HuH-7 (cell line): ENCODE results near the gene AMOTL2.
A peak's percentile ranks its signal among the peaks of the same experiment; 100 is the strongest.

ENCODE experiments used
- DNase-seq: peaks from one replicate; pipeline ENCODE4 v3.0.0; 2011; ENCODE audit warnings: low spot score

The AMOTL2 gene

GRCh38 chr3:134374105-134374790, at the start of gene AMOTL2:
TSS of gene AMOTL2 (minus strand) at chr3:134374447. CDS start at chr3:134371433, 3,014 bp downstream.
- DNase-seq: peak; percentile 97

DNA sequence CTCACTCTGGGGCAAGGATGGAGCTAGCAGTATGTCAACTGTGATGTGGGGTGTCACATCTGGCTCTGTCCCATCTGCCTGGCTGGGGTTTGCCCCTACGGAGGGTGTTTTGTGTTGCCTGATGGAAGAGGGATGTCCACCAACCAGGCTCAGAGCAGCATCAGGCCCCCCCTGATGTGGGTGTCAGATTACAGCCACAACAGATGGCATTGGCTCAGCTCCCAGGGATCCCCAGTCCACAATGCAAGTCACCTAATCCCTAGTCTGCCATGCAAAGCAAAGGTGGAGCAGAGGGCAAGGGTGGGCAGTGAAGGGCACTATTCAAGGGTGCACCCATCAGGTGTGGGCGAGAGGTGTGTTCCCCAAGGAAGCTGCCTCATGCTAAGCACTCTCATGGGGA, 48.9 kb upstream of the AMOTL2 start:
- DNase-seq: no peak

GRCh38 chr3:134419960-134420321, 45.7 kb upstream of the AMOTL2 start:
- DNase-seq: no peak

GRCh38 chr3:134419214-134419959, 45.1 kb upstream of the AMOTL2 start:
- peak; percentile 69 for DNase-seq

GRCh38 chr3:134409041-134409440, 34.8 kb upstream of the AMOTL2 start:
- DNase-seq: no peak

DNA sequence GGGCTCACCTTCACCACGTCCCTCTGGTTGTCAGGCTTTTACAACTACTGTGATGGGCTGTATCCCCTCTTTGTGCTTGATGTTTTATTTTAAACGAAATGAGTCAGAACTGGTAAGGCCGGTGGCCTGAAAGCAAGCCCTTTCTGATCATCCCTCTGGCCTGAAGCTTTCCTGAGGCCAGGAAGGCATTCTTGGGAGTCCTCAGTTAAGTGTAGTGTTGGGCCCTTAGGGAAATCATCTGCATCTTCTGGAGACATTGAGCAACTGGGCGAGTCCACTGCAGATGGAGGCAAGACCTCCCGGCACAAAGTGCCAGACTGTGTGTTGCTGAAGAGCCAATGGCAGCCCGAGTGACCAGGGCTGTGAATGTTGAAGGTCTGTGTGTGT, 33.0 kb upstream of the AMOTL2 start:
- DNase-seq: no peak

DNA sequence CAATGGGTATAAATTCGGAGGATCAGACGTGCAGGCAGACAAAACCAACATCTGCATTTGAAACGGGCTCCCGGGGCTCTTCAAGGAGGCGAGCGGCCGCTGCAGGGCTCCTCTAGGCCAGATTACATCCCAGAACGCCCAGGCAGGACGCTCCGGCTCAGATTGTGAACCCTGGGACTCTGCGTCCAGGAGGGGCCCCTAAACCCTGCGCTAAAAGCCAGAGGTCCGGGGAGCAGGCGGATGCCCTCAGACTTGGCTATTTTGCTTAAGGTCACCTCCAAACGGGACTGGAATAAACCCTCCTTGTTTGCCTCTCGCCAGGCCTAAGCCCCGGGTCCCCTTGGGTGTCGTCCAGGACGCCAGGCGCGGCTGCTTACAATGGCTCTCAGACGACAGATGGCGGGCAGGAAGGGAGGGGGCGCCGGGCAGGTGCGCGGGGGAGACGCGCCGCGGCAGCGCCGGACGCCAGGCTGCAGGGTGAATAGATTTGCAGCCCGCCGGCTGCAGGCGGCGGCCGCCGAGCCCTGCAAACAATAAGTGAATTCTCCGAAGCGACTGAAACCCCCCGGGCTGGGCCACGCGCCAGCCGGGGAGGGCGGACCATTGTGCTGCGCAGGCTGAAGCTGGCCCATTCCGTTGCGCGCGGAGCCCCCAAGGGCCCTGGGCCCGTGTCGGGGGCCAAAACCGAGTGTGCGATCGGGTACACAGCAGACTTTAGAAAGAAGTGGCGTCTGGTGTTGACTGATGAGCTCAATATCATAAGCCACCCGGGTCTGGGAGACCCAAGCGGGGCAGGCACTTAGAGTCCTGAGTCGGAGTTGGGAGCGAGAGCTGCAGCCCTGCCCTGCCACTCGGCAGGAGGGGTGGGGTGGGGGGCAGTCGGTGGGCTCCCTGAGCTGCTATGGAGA, 32.3 kb upstream of the AMOTL2 start:
- DNase-seq: peak; percentile 36

DNA sequence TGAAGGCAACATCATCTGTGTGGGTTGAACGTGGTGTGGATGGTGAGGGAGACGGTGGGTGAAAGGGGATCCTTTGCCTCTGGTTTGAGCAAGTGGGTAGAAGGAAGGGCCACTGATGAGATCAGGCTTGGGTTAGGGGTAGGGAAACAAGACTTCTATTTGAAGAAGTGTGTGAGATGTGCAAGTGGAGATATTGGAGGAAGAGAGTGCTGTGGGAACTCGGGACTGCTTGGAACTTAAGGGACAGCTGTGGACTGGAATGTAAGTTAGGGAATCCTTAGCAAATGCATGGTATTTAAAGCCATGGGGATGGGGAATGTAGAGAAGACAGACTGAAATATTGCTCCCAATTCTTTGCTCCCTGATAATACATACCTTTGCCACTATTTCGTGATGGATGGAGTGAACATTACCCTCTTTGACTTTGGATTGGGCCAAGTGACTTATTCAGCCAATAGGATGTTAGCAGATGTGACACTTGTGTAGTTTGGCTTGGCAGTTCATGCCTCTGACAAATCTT, 30.2 kb upstream of the AMOTL2 start:
- no peak for DNase-seq

DNA sequence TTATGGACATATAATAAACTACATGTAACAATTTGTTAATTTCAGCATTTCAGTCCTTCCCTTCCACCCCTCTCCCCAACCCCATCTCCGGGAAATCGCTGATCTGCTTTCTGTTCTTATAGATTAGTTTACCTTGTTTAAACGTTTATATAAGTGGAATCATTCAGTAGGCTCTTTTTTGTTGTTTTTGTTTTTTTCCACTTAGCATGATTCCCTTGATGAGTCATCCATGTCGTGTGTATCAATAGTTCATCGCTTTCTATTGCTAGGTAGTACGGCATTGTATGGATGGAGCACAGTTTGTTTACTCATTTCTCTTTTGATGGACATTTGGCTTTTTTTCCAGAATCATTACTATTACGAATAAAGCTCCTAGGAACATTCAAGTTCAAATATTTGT, 23.5 kb upstream of the AMOTL2 start:
- no peak for DNase-seq

DNA sequence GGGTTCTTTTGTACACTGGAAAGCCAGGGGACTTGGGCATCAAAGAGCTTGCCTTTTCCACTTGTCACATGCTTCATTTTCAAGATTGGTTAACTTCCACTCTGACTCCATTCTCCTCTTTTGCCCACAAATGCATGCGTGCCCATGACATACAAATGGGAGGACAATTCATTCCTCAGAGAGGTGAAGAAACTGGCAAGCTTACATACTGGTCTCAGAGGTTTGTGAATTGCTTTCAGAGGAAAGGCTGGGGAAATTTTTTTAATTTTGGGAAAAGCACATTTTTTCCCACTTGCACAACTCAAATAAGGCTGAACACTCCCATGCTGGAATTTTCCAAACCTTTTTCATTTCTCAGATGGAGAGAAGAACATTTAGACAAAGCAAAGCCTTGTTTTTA, 20.9 kb upstream of the AMOTL2 start:
- no peak for DNase-seq

- DNase-seq: no peak
These were observed 20.1 kb upstream of the AMOTL2 start for GRCh38 chr3:134394380-134394779.

DNA sequence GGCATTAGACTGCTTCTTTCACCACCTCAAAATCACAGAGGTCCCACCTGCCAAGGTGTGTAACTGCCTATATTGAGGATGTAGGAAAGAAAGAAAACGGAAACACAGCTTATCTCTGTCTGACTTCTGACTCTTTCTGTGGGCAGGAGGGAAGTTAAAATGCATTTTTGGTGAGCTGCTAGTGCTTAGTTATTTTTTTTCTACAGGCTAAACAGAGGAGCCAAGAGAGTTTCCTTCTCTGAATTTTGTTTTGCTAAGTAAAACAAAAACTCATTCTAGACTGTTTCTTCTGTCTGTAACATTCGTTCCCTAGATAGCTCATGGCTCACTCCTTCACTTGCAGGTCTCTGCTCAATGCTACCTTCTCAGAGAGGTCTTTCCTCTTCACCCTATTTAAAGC, 18.8 kb upstream of the AMOTL2 start:
- DNase-seq: no peak

- DNase-seq: no peak
These were observed 18.2 kb upstream of the AMOTL2 start for GRCh38 chr3:134392336-134392983.

GRCh38 chr3:134389865-134390264, 15.6 kb upstream of the AMOTL2 start:
- no peak for DNase-seq

DNA sequence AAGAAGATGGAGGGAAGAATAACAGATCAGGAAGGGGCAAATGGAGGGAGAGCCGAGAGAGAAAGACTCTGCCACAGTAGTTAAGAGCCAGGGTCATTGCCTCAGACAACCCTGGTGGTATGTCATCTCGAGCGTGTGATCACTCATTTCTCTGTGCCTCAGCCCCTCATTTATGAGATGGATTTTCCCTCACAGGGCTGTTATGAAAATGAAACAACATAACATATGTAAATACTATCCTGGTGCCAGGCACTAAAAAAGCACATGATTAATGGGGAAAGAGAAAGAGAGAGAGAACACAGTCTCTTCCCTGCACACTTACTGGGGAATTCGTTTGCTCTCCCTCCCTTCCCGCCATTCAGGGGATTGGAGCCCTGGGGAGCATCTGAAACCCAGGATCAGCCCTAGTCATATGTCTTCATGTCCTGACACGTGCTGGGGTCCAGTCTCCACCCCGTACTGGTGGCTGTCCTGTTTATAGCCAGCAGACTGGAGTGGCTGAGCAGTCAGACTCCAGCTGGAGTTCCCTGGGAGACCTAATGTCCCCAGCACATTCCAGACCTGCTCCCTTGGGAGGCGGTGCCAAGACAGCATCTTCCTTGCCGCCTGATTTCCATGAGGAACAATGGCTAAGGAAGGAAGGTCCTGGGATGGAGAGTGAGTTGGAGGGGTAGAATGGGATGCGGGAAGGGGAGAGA, 14.7 kb upstream of the AMOTL2 start:
- DNase-seq: no peak

DNA sequence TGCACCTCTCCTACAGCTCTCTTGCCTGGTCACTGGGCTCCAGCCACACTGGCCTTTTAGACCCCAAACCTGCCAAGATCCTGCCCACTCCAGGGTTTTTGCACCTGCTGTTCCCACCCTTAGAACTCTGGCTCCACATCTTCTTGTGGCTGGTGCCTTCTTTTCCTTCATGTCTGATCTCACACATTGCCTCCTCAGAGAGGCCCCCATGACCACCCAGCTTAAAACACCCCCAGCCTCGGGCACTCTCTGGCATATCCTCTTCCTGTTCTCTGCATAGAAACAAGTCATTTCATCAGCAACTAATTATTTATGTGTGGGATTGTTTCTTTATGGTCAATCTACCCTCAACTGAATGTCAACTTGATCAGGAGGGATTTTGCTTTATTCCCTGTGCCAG, 14.0 kb upstream of the AMOTL2 start:
- no peak for DNase-seq

DNA sequence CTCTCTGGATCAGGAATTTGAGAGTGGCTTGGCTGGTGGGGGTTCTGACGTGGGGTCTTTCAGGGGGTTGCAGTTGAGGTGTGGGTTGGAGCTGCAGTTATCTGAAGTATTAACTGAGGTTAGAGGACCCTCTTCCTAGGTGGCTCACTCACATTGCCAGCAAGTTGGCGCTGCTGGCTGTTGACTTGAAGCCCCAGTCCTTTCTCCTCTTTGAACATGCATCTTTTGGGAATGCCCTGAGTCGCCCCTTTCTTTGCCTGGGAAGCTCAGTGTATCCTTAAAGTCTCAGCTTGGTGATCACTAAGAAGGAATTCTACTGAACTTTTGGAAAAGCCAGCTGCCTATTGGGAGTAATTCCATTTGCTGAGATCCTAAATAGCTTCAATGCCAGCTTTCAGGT, 13.0 kb upstream of the AMOTL2 start:
- DNase-seq: no peak

GRCh38 chr3:134384963-134385362, 10.7 kb upstream of the AMOTL2 start:
- no peak for DNase-seq

DNA sequence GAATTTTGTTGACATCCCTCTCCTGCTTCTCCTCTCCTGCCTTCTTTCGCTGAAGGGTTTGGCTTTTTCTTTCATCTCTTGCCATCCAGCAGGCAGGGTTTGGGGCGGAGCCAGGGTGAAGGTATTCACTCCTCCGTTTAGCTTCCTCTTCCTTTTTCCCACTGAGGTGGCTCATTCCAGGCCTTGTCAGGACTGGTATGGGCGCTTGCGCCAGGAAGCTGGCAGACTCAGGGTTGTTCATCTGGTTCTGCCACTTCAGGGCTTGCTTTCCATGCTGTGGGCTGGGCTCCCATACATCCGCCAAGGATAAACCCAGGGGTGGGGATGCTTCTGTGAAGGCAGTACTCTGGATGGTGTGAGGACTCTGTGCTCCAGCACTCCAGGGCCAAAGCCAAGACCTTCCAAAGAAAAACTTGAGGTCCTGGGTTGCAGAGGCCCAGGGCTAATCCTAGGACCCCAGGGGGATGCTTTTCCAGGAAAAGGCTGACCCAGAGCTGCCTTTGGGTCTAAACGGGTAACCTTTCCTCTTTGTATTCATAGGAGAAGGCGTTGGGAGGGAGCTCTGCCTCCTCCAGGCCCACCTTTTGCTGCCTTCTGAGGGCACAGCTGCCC, 7.7 kb upstream of the AMOTL2 start:
- no peak for DNase-seq

DNA sequence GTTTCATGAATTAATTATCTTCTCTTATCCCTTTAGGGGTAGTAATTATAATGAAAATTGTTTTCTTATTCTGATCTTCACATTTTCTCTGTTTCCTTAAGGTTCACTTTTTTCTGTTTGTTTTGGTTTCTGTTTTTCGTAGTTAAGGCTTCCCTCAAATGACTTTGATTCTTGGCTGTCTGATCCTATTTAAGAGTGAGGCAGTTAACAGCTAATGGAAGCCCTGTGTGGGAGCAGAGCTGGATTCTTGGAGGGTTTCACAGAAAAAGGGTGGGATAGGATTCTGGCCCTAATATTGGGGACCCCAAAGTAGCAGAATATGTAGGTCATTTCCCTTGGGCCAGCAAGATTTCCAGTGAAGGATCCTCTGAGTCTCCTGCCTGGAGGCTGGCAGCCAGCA, 6.8 kb upstream of the AMOTL2 start:
- no peak for DNase-seq

DNA sequence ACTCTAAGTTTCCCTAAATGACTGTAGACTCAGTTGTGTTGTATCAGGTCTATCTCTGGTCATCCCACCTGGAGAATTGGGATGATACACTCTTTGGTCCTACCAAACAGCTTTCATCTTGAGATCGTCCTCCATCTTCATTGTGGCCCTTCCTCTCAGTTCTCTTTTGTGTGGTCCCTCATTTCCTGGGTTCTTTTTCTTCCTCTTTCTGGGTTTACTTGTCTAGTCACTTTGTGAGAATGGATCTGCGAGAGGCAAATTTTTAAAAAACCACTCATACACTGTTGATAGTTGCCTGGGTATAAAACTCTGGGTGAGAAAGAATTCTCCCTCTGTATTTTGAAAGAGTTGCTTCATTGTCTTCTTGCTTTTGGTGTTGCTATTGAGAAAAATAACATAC, 6.0 kb upstream of the AMOTL2 start:
- DNase-seq: no peak
